Glomerular visceral epithelial cell (primary cell): ENCODE measurements around the gene NLRC3.
A peak's percentile ranks its signal among the peaks of the same experiment; 100 is the strongest.

Experiments used
- DNase-seq: peaks from one replicate; pipeline ENCODE4 v3.0.0-alpha.2; 2016; ENCODE audit errors: extremely low spot score

NLRC3 gene

GRCh38 chr16:3548445-3548844, 28.8 kb downstream of the NLRC3 start:
- no peak for DNase-seq

- no peak for DNase-seq
Observed at GRCh38 chr16:3546986-3547682, 30.1 kb downstream of the NLRC3 start.

GRCh38 chr16:3542601-3543373, 34.4 kb downstream of the NLRC3 start:
- no peak for DNase-seq

- DNase-seq, result no peak
Observed at GRCh38 chr16:3541527-3542155, 35.6 kb downstream of the NLRC3 start.

- no peak for DNase-seq
Observed at GRCh38 chr16:3538222-3538621, 39.0 kb downstream of the NLRC3 start.

GRCh38 chr16:3536851-3537250, 40.4 kb downstream of the NLRC3 start:
- DNase-seq, result no peak

- DNase-seq, result no peak
Observed at GRCh38 chr16:3536271-3536731, 40.9 kb downstream of the NLRC3 start.

- DNase-seq, result no peak
Observed at GRCh38 chr16:3534126-3534525, 43.1 kb downstream of the NLRC3 start.

GRCh38 chr16:3532741-3533140, 44.5 kb downstream of the NLRC3 start:
- DNase-seq, result no peak

- DNase-seq, result no peak
Observed at GRCh38 chr16:3530371-3530914, 46.8 kb downstream of the NLRC3 start.

GRCh38 chr16:3529175-3529574, 48.0 kb downstream of the NLRC3 start:
- DNase-seq, result no peak

- no peak for DNase-seq
Observed at GRCh38 chr16:3528406-3528805, 48.8 kb downstream of the NLRC3 start.

GRCh38 chr16:3527216-3527829, 49.9 kb downstream of the NLRC3 start:
- peak; percentile 30 for DNase-seq

- DNase-seq, result no peak
Observed at GRCh38 chr16:3525951-3526350, 51.3 kb downstream of the NLRC3 start.

GRCh38 chr16:3523281-3523680, 53.9 kb downstream of the NLRC3 start:
- no peak for DNase-seq

- no peak for DNase-seq
Observed at GRCh38 chr16:3520841-3521240, 56.4 kb downstream of the NLRC3 start.

GRCh38 chr16:3520413-3520812, 56.8 kb downstream of the NLRC3 start:
- DNase-seq, result no peak

- DNase-seq, result no peak
Observed at GRCh38 chr16:3519581-3519980, 57.6 kb downstream of the NLRC3 start.

GRCh38 chr16:3518986-3519348, 58.2 kb downstream of the NLRC3 start:
- no peak for DNase-seq

- no peak for DNase-seq
Observed at GRCh38 chr16:3518292-3518985, 58.8 kb downstream of the NLRC3 start.

- no peak for DNase-seq
Observed at GRCh38 chr16:3515897-3516296, 61.3 kb downstream of the NLRC3 start.

GRCh38 chr16:3514621-3515020, 62.6 kb downstream of the NLRC3 start:
- no peak for DNase-seq
